A673 (cell line): Measurements from ENCODE around the gene RHBDF2. TPM values are rescaled to one million over a fixed set of nuclear protein-coding genes. Genes with fewer than 3 reads are reported as not detected.

ENCODE experiments used
- BruUV-seq: library from RNA; stranded (reverse); fragments of 400-500 nt; replicated peaks from 2 replicates; lab custom pipeline; 2021; lab: Mats Ljungman, UMichigan
- CTCF ChIA-PET: fragments of 300-600 bp; sonication (Branson Sonifier 250); formaldehyde crosslinking; loops from one replicate; lab custom pipeline; 2022; ENCODE audit warnings: antibody characterized with exemption; lab: Charles Lee
- POLR2A ChIA-PET: fragments of 300-600 bp; sonication (Branson Sonifier 250); formaldehyde crosslinking; loops from one replicate; lab custom pipeline; 2022; ENCODE audit warnings: antibody characterized with exemption; ENCODE audit not compliant: low non-redundant PET; lab: Charles Lee
- DNase-seq: peaks from one replicate; pipeline ENCODE4 v3.0.0-alpha.2; 2015; ENCODE audit warnings: low spot score
- H3K27ac ChIP-seq: fragments of 200-600 bp; sonication (generic); 2 replicates; pipeline ENCODE4 v1.5.1; 2016; ENCODE audit warnings: mixed run types, low read depth, mild to moderate bottlenecking, mixed read lengths, antibody characterized with exemption, low read length; ENCODE audit not compliant: poor library complexity, severe bottlenecking
- H3K27me3 ChIP-seq: fragments of 200-600 bp; sonication (generic); replicated peaks from 2 replicates; pipeline ENCODE4 v1.6.1; 2017; ENCODE audit warnings: mixed run types, low read depth, mild to moderate bottlenecking, mixed read lengths, antibody characterized with exemption, low read length; ENCODE audit not compliant: insufficient read depth, poor library complexity
- H3K36me3 ChIP-seq: fragments of 200-600 bp; sonication (generic); 2 replicates; pipeline ENCODE4 v1.6.1; 2016; ENCODE audit warnings: mixed run types, mild to moderate bottlenecking, mixed read lengths, antibody characterized with exemption, low read length; ENCODE audit not compliant: insufficient read depth, poor library complexity, severe bottlenecking
- H3K4me1 ChIP-seq: fragments of 200-600 bp; sonication (generic); 2 replicates; pipeline ENCODE4 v1.6.1; 2017; ENCODE audit warnings: mixed run types, mild to moderate bottlenecking, mixed read lengths, antibody characterized with exemption, low read length; ENCODE audit not compliant: insufficient read depth, poor library complexity, severe bottlenecking
- H3K4me3 ChIP-seq: fragments of 200-600 bp; sonication (generic); 2 replicates; pipeline ENCODE4 v1.5.1; 2016; ENCODE audit warnings: low read depth, mixed run types, mild to moderate bottlenecking, mixed read lengths, low read length; ENCODE audit not compliant: poor library complexity, severe bottlenecking
- H3K9me3 ChIP-seq: fragments of 200-600 bp; sonication (generic); 2 replicates; pipeline ENCODE4 v1.6.1; 2016; ENCODE audit warnings: mixed run types, low read depth, mild to moderate bottlenecking, mixed read lengths, antibody characterized with exemption, low read length; ENCODE audit not compliant: poor library complexity, severe bottlenecking
- CTCF ChIP-seq: fragments of 300-800, 200-600 bp; sonication (generic); conservative IDR thresholded peaks from 2 replicates; pipeline ENCODE4 v1.5.1; 2017; ENCODE audit warnings: low read depth, mild to moderate bottlenecking, antibody characterized with exemption, low read length, moderate library complexity, mixed read lengths
- EZH2 ChIP-seq: fragments of 200-600 bp; sonication (generic); IDR thresholded peaks from 2 replicates; pipeline ENCODE4 v1.6.1; 2017; ENCODE audit warnings: borderline replicate concordance, low read depth, mild to moderate bottlenecking, mixed read lengths, antibody characterized with exemption, low read length; ENCODE audit not compliant: poor library complexity, severe bottlenecking
- intact Hi-C: fragments of 100-400 bp; cut with micrococcal nuclease; formaldehyde crosslinking; loops from one replicate; pipeline ENCODE4 v1.10.0; 2022; ENCODE audit not compliant: unreplicated experiment
- total RNA-seq: library from RNA; stranded (reverse); gene quantifications from 2 replicates; pipeline ENCODE4 v1.2.3, GENCODE V29; 2021

RHBDF2 gene
- total RNA-seq, 1 experiment from 2014 or later, result 20.4 TPM

GRCh38 chr17:76504117-76504516 is 2.9 kb upstream of the RHBDF2 start:
- Histone ChIP-seq H3K4me1 (peaks cover 23% of the 10 kb centered on the region), H3K4me3 (no peak overlapping the region), H3K9me3 (no peaks in the 10 kb centered on the region), H3K36me3 (no peaks in the 10 kb centered on the region), H3K27ac (no peak overlapping the region), H3K27me3 (no peaks in the 10 kb centered on the region)
- BruUV-seq, result no TSS peak
- peak; percentile 55 for DNase-seq
- TF ChIP-seq EZH2, result no peak
- TF ChIP-seq CTCF, result peak; percentile 41
- ChIA-PET POLR2A (interaction anchor here (0.6 kb wide), 1 partner anchor 206 kb away, joined by 3 read pairs; no protein-coding TSS in a partner anchor), CTCF (interaction anchor here (0.6 to 1.1 kb wide), 3 partner anchors 31 to 45 kb away, joined by 3 to 9 read pairs (median 3); no protein-coding TSS in a partner anchor)
- intact Hi-C loops, result loop anchor here (5.0 kb wide), 1 partner anchor 202 kb away; no protein-coding TSS in a partner anchor

- intact Hi-C loops, result loop anchor here (5.0 kb wide), 1 partner anchor 200 kb away; no protein-coding TSS in a partner anchor
- POLR2A ChIA-PET, result no interaction called here
These were observed 1.4 kb upstream of the RHBDF2 start for GRCh38 chr17:76502341-76503211.

More at GRCh38 chr17:76502341-76503211, 1.4 kb upstream of the RHBDF2 start:
- H3K36me3 ChIP-seq, result no peaks in the 10 kb centered on the region
- H3K9me3 ChIP-seq, result no peaks in the 10 kb centered on the region
- no peaks in the 10 kb centered on the region for H3K27me3 ChIP-seq
- TF ChIP-seq CTCF (no peak), EZH2 (no peak)
- H3K4me1 ChIP-seq, result peaks cover 39% of the 10 kb centered on the region
- no peak for DNase-seq
- BruUV-seq, result no TSS peak
- H3K27ac ChIP-seq, result no peak overlapping the region
- H3K4me3 ChIP-seq, result no peak overlapping the region
- CTCF ChIA-PET, result interaction anchor here (0.6 kb wide), 1 partner anchor 78 kb away, joined by 4 read pairs; no protein-coding TSS in a partner anchor
